ENCODE data around the gene GLRX.

GRCh38 chr5:95800553-95800952 lies 22.0 kb downstream of the GLRX start:
- TF ChIP-seq CTCF (IDR thresholded peaks at IDR 0.05), result no peak
- no peak for TF ChIP-seq POLR2AphosphoS5 (IDR thresholded peaks at IDR 0.05)

All from suprapubic skin (tissue), 3 donors.